ENCODE measurements around the gene PTDSS2. TPM values are rescaled to one million over a fixed set of nuclear protein-coding genes. Genes with fewer than 3 reads are reported as not detected.

Gene PTDSS2
- total and polyA plus RNA-seq, 9 of the 15 experiments (the other 6 are each of a cell fraction or from before 2014, with no cell fraction given), result 0.45 to 53.9 (median 17.2) TPM

DNA sequence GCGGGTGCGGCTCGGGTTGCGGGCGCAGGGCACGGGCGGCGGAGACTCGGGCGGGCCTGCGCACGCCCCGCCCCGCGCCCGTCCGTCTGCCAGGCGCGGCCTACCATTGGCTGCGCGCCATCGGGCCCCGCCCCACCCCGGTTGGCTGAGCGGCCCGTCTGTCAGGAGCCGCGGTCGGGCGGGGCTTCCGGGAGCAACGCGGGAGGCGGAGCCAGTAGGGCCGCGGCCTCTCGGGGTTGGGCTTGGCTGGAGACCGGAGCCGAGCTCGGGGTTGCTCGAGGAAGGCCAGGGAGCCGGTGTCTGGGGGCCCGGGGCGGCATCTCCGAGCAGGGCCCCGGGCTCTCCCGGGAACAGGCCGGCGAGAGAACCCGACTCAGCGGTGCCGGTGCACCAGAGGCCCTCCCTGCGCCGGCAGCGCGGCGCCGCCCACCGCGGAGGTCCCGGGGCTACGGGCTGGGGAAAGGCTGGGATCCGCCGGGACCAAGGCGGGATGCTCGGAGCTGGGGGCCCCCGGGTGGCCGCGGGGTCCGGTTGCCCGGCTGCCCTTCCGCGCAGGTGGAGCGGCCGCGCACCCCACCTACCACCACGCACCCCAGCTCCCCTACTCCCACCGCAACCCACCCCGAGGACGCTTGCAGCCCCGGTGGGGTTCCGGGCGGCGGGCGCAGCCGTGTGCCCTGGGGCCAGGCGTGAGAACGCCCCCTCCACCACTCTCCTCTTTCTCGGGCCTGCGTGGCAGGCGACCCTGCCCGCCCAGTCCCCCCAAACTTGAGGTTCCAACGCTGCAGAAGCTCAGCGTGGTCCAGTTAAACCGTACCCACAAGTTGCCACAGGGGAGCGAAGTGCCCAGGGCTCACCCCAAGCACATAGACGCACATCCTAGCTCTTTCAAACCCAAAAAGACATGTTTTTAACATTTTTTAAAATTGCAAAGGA is 85.7 kb downstream of the PTDSS2 start, which contains the start of gene HRAS (continued):
- TF ChIP-seq THAP12 (CRISPR knock-in tag; IDR thresholded peaks at IDR 0.05) (peak; percentile 76), ZNF551 (CRISPR knock-in tag; IDR thresholded peaks at IDR 0.05) (no peak), CBFB (CRISPR knock-in tag; IDR thresholded peaks at IDR 0.05) (no peak), CEBPG (CRISPR knock-in tag; IDR thresholded peaks at IDR 0.05) (no peak), CEBPG (tag; conservative IDR thresholded peaks at IDR 0.05 in 1 of 2, IDR thresholded peaks at IDR 0.05 in 1 of 2) (no peak), CREB1 (IDR thresholded peaks at IDR 0.05) (peak; percentile 28; the same call in 1 of the 2 replicates), CREB1 (CRISPR knock-in tag; IDR thresholded peaks at IDR 0.05) (no peak), ZNF778 (CRISPR knock-in tag; IDR thresholded peaks at IDR 0.05) (no peak), POLR3G (IDR thresholded peaks at IDR 0.05; ENCODE audit: extremely low read depth, insufficient read length, insufficient replicate concordance) (no peak), L3MBTL2 (IDR thresholded peaks at IDR 0.05) (peak; percentile 62), CHD1 (IDR thresholded peaks at IDR 0.05; ENCODE audit: low read length) (no peak), CTBP1 (IDR thresholded peaks at IDR 0.05; ENCODE audit: borderline replicate concordance) (peak; percentile 68), XRCC4 (IDR thresholded peaks at IDR 0.05; ENCODE audit: extremely low read depth, insufficient read depth, insufficient read length) (no peak), ZNF57 (CRISPR knock-in tag; IDR thresholded peaks at IDR 0.05) (no peak), NELFE (IDR thresholded peaks at IDR 0.05; ENCODE audit: insufficient read depth, insufficient read length) (no peak), ZBTB33 (CRISPR knock-in tag; IDR thresholded peaks at IDR 0.05) (no peak), FOXJ2 (tag; IDR thresholded peaks at IDR 0.05) (no peak), BDP1 (IDR thresholded peaks at IDR 0.05; ENCODE audit: insufficient read depth, insufficient read length) (no peak), MAZ (CRISPR knock-in tag; conservative IDR thresholded peaks at IDR 0.05 in 1 of 2, IDR thresholded peaks at IDR 0.05 in 1 of 2) (peak; percentile 94 to 96)
- TF ChIP-seq, protein P1, sequence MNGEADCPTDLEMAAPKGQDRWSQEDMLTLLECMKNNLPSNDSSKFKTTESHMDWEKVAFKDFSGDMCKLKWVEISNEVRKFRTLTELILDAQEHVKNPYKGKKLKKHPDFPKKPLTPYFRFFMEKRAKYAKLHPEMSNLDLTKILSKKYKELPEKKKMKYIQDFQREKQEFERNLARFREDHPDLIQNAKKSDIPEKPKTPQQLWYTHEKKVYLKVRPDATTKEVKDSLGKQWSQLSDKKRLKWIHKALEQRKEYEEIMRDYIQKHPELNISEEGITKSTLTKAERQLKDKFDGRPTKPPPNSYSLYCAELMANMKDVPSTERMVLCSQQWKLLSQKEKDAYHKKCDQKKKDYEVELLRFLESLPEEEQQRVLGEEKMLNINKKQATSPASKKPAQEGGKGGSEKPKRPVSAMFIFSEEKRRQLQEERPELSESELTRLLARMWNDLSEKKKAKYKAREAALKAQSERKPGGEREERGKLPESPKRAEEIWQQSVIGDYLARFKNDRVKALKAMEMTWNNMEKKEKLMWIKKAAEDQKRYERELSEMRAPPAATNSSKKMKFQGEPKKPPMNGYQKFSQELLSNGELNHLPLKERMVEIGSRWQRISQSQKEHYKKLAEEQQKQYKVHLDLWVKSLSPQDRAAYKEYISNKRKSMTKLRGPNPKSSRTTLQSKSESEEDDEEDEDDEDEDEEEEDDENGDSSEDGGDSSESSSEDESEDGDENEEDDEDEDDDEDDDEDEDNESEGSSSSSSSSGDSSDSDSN (IDR thresholded peaks at IDR 0.05; ENCODE audit: borderline replicate concordance in 1 of 2, low read depth in 2 of 2, low read length in 2 of 2), result peak; percentile 84 to 92
